GM12878 (cell line): ENCODE measurements around the gene CYB5R3. TPM values are rescaled to one million over a fixed set of nuclear protein-coding genes. Genes with fewer than 3 reads are reported as not detected.

ENCODE experiments used
- ATF7 ChIP-seq: fragments of 450-650 bp; IDR thresholded peaks from 2 replicates; pipeline ENCODE4 v1.6.1; 2016; ENCODE audit warnings: low read depth, mild to moderate bottlenecking
- BHLHE40 ChIP-seq, 2 experiments: fragments of 450-650 bp in 1 of 2; IDR thresholded peaks; 2 replicates each; pipeline ENCODE4 v1.6.1; 2011 to 2017; ENCODE audit warnings: low read depth in 2 of 2, borderline replicate concordance in 1 of 2, improper control_type of control experiment in 1 of 2, low read length in 1 of 2, mild to moderate bottlenecking in 1 of 2
- CEBPB ChIP-seq, 2 experiments: fragments of 150-350 bp in 1 of 2; IDR thresholded peaks; 2 replicates each; pipeline ENCODE4 v1.6.1; 2012 to 2014; ENCODE audit warnings: low read depth in 2 of 2, low read length in 2 of 2, borderline replicate concordance in 1 of 2, inconsistent platforms in 1 of 2
- CHD2 ChIP-seq: IDR thresholded peaks from 2 replicates; pipeline ENCODE4 v1.6.1; 2011; ENCODE audit warnings: low read depth, low read length, improper control_type of control experiment, borderline replicate concordance
- FOS ChIP-seq: IDR thresholded peaks from 3 replicates; pipeline ENCODE4 v1.6.1; 2011; ENCODE audit warnings: borderline replicate concordance; ENCODE audit not compliant: insufficient read length; ENCODE audit errors: extremely low read depth
- POLR2AphosphoS2 ChIP-seq: IDR thresholded peaks from 2 replicates; pipeline ENCODE4 v1.6.1; 2011; ENCODE audit warnings: low read depth, mild to moderate bottlenecking, low read length, improper control_type of control experiment, moderate library complexity
- POU2F2 ChIP-seq: IDR thresholded peaks from 3 replicates; pipeline ENCODE4 v1.6.1; 2011; ENCODE audit warnings: low read depth, mild to moderate bottlenecking, low read length, borderline replicate concordance
- polyA plus RNA-seq, 11 experiments: library from polyadenylated mRNA; depleted of rRNA in 4 of 11; unstranded in 6 of 11; stranded (reverse) in 5 of 11; fragments of >200 nt; fragmentation: Nextera tagmentation in 4 of 11; fragmentation: Illumina TruSeq in 1 of 11; extraction: Ambion mirVana in 4 of 11; extraction: Trizol in 1 of 11; gene quantifications; 1 replicate in 1 of 11; 2 replicates in 10 of 11; pipeline versions ENCODE4 v1.2.1 to v1.2.3, GENCODE V29; 2011 to 2016; ENCODE audit warnings: inconsistent platforms in 2 of 11, missing spikeins in 2 of 11, low read depth in 1 of 11
- total RNA-seq, 4 experiments: library from RNA; depleted of rRNA in 3 of 4; stranded (reverse); fragments of >200 nt in 3 of 4; fragmentation: Illumina TruSeq in 1 of 4; extraction: Trizol in 1 of 4; gene quantifications; 2 replicates each; pipeline versions ENCODE4 v1.2.1 to v1.2.3, GENCODE V29; 2013 to 2021
- TF ChIP-seq, protein P1 (sequence below): IDR thresholded peaks from 2 replicates; pipeline ENCODE4 v1.6.1; 2011; ENCODE audit warnings: mild to moderate bottlenecking, low read depth, low read length, moderate library complexity; ENCODE audit not compliant: insufficient replicate concordance
- TF ChIP-seq, protein P2 (sequence below): fragments of 450-650 bp; IDR thresholded peaks from 2 replicates; pipeline ENCODE4 v1.6.1; 2016; ENCODE audit warnings: mild to moderate bottlenecking
- TF ChIP-seq, protein P3 (sequence below): fragments of 450-650 bp; conservative IDR thresholded peaks from 2 replicates; pipeline ENCODE4 v1.6.1; 2017; ENCODE audit warnings: mild to moderate bottlenecking, moderate library complexity
- TF ChIP-seq, protein P4 (sequence below): fragments of 450-650 bp; IDR thresholded peaks from 2 replicates; pipeline ENCODE4 v1.6.1; 2017; ENCODE audit warnings: mild to moderate bottlenecking, low read depth, inconsistent platforms; ENCODE audit not compliant: poor library complexity, severe bottlenecking
- TF ChIP-seq, protein P5 (sequence below), 3 experiments: IDR thresholded peaks in 2 of 3; conservative IDR thresholded peaks in 1 of 3; 2 replicates each; pipeline ENCODE4 v1.5.1; 2011; ENCODE audit warnings: low read depth in 3 of 3, low read length in 3 of 3, mild to moderate bottlenecking in 3 of 3, control low read depth in 2 of 3, moderate library complexity in 2 of 3, inconsistent platforms in 1 of 3, mixed read lengths in 1 of 3; ENCODE audit not compliant: control insufficient read depth in 2 of 3, insufficient read depth in 1 of 3; ENCODE audit errors: extremely low read depth in 1 of 3

CYB5R3 gene
- total and polyA plus RNA-seq, 10 of the 15 experiments (the other 5 are each of a cell fraction or from before 2014, with no cell fraction given), result 2.0 to 119 (median 67.8) TPM

DNA sequence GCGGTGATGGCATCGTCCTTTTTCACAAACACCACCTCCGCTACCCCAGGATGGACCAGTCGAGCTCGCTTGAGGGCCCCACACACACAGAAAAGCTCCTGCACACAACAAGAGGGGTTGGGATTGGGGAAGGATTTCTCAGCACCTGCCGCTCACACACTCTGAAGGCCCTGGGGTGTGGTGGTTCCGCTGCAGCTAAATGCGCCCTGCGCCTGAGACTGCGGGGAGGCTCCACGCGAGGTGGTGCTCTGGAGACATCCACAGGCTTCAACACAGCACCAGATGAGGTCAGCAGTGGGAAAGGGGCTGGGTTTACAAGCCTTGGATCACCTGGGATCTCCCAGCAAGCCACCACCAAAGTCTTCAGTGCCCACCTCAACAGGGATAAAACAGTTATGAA is 57.2 kb downstream of the CYB5R3 start (continued):
- no peak for TF ChIP-seq CEBPB (IDR thresholded peaks at IDR 0.05; ENCODE audit: borderline replicate concordance in 1 of 2, low read depth in 2 of 2, low read length in 2 of 2)
- no peak for TF ChIP-seq BHLHE40 (IDR thresholded peaks at IDR 0.05; ENCODE audit: borderline replicate concordance in 1 of 2, low read depth in 2 of 2, low read length in 1 of 2)
- TF ChIP-seq, protein P1, sequence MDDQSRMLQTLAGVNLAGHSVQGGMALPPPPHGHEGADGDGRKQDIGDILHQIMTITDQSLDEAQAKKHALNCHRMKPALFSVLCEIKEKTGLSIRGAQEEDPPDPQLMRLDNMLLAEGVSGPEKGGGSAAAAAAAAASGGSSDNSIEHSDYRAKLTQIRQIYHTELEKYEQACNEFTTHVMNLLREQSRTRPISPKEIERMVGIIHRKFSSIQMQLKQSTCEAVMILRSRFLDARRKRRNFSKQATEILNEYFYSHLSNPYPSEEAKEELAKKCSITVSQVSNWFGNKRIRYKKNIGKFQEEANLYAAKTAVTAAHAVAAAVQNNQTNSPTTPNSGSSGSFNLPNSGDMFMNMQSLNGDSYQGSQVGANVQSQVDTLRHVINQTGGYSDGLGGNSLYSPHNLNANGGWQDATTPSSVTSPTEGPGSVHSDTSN, result no peak
- TF ChIP-seq, protein P2, sequence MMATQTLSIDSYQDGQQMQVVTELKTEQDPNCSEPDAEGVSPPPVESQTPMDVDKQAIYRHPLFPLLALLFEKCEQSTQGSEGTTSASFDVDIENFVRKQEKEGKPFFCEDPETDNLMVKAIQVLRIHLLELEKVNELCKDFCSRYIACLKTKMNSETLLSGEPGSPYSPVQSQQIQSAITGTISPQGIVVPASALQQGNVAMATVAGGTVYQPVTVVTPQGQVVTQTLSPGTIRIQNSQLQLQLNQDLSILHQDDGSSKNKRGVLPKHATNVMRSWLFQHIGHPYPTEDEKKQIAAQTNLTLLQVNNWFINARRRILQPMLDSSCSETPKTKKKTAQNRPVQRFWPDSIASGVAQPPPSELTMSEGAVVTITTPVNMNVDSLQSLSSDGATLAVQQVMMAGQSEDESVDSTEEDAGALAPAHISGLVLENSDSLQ, result no peak
- TF ChIP-seq, protein P3, sequence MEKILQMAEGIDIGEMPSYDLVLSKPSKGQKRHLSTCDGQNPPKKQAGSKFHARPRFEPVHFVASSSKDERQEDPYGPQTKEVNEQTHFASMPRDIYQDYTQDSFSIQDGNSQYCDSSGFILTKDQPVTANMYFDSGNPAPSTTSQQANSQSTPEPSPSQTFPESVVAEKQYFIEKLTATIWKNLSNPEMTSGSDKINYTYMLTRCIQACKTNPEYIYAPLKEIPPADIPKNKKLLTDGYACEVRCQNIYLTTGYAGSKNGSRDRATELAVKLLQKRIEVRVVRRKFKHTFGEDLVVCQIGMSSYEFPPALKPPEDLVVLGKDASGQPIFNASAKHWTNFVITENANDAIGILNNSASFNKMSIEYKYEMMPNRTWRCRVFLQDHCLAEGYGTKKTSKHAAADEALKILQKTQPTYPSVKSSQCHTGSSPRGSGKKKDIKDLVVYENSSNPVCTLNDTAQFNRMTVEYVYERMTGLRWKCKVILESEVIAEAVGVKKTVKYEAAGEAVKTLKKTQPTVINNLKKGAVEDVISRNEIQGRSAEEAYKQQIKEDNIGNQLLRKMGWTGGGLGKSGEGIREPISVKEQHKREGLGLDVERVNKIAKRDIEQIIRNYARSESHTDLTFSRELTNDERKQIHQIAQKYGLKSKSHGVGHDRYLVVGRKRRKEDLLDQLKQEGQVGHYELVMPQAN, result no peak
- TF ChIP-seq POU2F2, result no peak
- TF ChIP-seq FOS, result no peak
- TF ChIP-seq ATF7, result no peak
- TF ChIP-seq POLR2AphosphoS2, result no peak
- no peak for TF ChIP-seq CHD2
- TF ChIP-seq, protein P4, sequence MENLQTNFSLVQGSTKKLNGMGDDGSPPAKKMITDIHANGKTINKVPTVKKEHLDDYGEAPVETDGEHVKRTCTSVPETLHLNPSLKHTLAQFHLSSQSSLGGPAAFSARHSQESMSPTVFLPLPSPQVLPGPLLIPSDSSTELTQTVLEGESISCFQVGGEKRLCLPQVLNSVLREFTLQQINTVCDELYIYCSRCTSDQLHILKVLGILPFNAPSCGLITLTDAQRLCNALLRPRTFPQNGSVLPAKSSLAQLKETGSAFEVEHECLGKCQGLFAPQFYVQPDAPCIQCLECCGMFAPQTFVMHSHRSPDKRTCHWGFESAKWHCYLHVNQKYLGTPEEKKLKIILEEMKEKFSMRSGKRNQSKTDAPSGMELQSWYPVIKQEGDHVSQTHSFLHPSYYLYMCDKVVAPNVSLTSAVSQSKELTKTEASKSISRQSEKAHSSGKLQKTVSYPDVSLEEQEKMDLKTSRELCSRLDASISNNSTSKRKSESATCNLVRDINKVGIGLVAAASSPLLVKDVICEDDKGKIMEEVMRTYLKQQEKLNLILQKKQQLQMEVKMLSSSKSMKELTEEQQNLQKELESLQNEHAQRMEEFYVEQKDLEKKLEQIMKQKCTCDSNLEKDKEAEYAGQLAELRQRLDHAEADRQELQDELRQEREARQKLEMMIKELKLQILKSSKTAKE, result no peak
- TF ChIP-seq, protein P5, sequence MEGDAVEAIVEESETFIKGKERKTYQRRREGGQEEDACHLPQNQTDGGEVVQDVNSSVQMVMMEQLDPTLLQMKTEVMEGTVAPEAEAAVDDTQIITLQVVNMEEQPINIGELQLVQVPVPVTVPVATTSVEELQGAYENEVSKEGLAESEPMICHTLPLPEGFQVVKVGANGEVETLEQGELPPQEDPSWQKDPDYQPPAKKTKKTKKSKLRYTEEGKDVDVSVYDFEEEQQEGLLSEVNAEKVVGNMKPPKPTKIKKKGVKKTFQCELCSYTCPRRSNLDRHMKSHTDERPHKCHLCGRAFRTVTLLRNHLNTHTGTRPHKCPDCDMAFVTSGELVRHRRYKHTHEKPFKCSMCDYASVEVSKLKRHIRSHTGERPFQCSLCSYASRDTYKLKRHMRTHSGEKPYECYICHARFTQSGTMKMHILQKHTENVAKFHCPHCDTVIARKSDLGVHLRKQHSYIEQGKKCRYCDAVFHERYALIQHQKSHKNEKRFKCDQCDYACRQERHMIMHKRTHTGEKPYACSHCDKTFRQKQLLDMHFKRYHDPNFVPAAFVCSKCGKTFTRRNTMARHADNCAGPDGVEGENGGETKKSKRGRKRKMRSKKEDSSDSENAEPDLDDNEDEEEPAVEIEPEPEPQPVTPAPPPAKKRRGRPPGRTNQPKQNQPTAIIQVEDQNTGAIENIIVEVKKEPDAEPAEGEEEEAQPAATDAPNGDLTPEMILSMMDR (IDR thresholded peaks at IDR 0.05 in 2 of 3, conservative IDR thresholded peaks at IDR 0.05 in 1 of 3; ENCODE audit: control insufficient read depth in 2 of 3, extremely low read depth in 1 of 3, insufficient read depth in 1 of 3, low read depth in 3 of 3, low read length in 3 of 3), result no peak
- TF ChIP-seq, all 136 proteins: peak for 0
